HL-60 (cell line): ENCODE data around the gene ZCCHC3.
A peak's percentile ranks its signal among the peaks of the same experiment; 100 is the strongest.

Experiments
- DNase-seq, 2 experiments: peaks; one replicate each; pipeline ENCODE4 v3.0.0-alpha.2; 2010 to 2020; ENCODE audit warnings: low read depth in 1 of 2, low spot score in 1 of 2
- H3K27ac ChIP-seq: fragments of 250-450 bp; sonication (Bioruptor Pico); replicated peaks from 2 replicates; pipeline ENCODE4 v1.5.1; 2020; ENCODE audit warnings: mild to moderate bottlenecking, moderate library complexity
- H3K27me3 ChIP-seq: fragments of 250-450 bp; sonication (Bioruptor Pico); 2 replicates; pipeline ENCODE4 v1.5.1; 2021; ENCODE audit warnings: mild to moderate bottlenecking, moderate library complexity; ENCODE audit not compliant: insufficient read depth, poor library complexity, severe bottlenecking
- H3K4me3 ChIP-seq: replicated peaks from 2 replicates; pipeline ENCODE4 v1.5.1; 2011; ENCODE audit warnings: mild to moderate bottlenecking, control low read depth, low read length; ENCODE audit not compliant: insufficient read depth
- CTCF ChIP-seq: IDR thresholded peaks from one replicate; pipeline ENCODE4 v1.5.1; 2011; ENCODE audit warnings: low read length, control low read depth, inconsistent platforms; ENCODE audit not compliant: insufficient read depth
- GABPA ChIP-seq: IDR thresholded peaks from 2 replicates; pipeline ENCODE4 v1.6.1; 2012; ENCODE audit warnings: low read depth
- POLR2AphosphoS5 ChIP-seq: IDR thresholded peaks from 2 replicates; pipeline ENCODE4 v1.6.1; 2012; ENCODE audit warnings: low read depth
- REST ChIP-seq: IDR thresholded peaks from 2 replicates; pipeline ENCODE4 v1.6.1; 2012; ENCODE audit warnings: low read depth; ENCODE audit not compliant: insufficient replicate concordance
- SPI1 ChIP-seq: IDR thresholded peaks from 2 replicates; pipeline ENCODE4 v1.6.1; 2012; ENCODE audit warnings: low read depth, mild to moderate bottlenecking, borderline replicate concordance

The ZCCHC3 gene

GRCh38 chr20:284172-284571, 13.2 kb upstream of the ZCCHC3 start:
- TF ChIP-seq POLR2AphosphoS5 (no peak), SPI1 (no peak), REST (no peak), GABPA (no peak), CTCF (no peak)
- no peak for DNase-seq
- no peak overlapping the region for H3K4me3 ChIP-seq
- no peak overlapping the region for H3K27ac ChIP-seq
- no peaks in the 10 kb centered on the region for H3K27me3 ChIP-seq

- Histone ChIP-seq H3K27ac (no peak overlapping the region), H3K4me3 (no peak overlapping the region), H3K27me3 (no peaks in the 10 kb centered on the region)
- no peak for TF ChIP-seq SPI1
- no peak for TF ChIP-seq CTCF
- no peak for TF ChIP-seq REST
- no peak for TF ChIP-seq GABPA
- TF ChIP-seq POLR2AphosphoS5 = no peak
- no peak for DNase-seq
These were observed 10.9 kb upstream of the ZCCHC3 start for GRCh38 chr20:286508-286907.

GRCh38 chr20:288956-289692, 8.2 kb upstream of the ZCCHC3 start:
- Histone ChIP-seq H3K4me3 (peak overlapping the region; percentile 76; the same call in 1 of the 2 replicates), H3K27me3 (no peaks in the 10 kb centered on the region), H3K27ac (no peak overlapping the region)
- TF ChIP-seq REST (no peak), SPI1 (no peak), CTCF (no peak), GABPA (no peak), POLR2AphosphoS5 (no peak)
- DNase-seq = no peak
